ENCODE measurements around the gene SPSB1.

Gene SPSB1

DNA sequence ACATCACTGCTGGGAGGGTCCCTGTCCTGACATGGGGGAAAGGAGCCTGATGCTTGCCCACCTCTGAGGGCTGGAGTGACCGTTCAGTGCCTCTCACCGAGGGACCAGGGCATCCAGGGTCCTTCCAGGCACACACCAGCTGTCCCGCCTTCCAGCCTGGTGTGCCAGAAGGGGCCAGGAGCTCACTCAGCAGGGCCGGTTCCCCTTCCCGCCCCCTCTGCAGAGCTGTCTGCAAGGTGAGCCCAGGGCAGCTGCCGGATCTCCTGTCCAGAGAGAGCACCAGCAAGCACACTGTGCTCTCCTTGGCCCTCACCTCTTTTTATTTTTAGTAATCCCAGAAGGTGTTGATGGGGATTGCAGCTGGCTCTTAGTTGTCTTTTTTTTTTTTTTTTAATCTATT, 41.2 kb upstream of the SPSB1 start:
- no peak overlapping the region for H3K4me3 ChIP-seq (ENCODE audit: low read length)
- DNase-seq (ENCODE audit: low read depth) = no peak
- TF ChIP-seq, protein P1, sequence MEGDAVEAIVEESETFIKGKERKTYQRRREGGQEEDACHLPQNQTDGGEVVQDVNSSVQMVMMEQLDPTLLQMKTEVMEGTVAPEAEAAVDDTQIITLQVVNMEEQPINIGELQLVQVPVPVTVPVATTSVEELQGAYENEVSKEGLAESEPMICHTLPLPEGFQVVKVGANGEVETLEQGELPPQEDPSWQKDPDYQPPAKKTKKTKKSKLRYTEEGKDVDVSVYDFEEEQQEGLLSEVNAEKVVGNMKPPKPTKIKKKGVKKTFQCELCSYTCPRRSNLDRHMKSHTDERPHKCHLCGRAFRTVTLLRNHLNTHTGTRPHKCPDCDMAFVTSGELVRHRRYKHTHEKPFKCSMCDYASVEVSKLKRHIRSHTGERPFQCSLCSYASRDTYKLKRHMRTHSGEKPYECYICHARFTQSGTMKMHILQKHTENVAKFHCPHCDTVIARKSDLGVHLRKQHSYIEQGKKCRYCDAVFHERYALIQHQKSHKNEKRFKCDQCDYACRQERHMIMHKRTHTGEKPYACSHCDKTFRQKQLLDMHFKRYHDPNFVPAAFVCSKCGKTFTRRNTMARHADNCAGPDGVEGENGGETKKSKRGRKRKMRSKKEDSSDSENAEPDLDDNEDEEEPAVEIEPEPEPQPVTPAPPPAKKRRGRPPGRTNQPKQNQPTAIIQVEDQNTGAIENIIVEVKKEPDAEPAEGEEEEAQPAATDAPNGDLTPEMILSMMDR (conservative IDR thresholded peaks at IDR 0.05; ENCODE audit: low read depth, low read length) = no peak

DNA sequence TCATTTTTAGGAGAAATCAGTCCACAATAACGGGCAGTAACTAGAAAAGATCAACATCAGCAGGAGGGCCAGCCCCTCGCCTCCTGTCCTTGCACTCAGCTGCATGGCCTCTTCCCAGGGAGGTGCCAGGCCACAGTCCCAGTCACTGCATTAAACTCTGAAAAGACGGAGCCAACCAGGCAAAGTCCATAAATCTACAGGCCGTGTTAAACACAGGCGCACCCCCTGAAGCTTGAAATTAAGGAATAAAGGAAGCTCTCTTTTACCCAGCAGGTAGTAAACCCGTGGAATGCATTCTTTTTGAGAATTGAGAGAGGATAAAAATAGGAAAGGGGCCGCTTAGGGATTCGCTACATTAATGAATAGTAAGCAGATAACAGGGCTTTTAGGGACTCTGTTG, 39.7 kb upstream of the SPSB1 start:
- DNase-seq (ENCODE audit: low read depth) = no peak
- no peak overlapping the region for H3K4me3 ChIP-seq (ENCODE audit: low read length)
- TF ChIP-seq, protein P1 (conservative IDR thresholded peaks at IDR 0.05; ENCODE audit: low read depth, low read length) = no peak

DNA sequence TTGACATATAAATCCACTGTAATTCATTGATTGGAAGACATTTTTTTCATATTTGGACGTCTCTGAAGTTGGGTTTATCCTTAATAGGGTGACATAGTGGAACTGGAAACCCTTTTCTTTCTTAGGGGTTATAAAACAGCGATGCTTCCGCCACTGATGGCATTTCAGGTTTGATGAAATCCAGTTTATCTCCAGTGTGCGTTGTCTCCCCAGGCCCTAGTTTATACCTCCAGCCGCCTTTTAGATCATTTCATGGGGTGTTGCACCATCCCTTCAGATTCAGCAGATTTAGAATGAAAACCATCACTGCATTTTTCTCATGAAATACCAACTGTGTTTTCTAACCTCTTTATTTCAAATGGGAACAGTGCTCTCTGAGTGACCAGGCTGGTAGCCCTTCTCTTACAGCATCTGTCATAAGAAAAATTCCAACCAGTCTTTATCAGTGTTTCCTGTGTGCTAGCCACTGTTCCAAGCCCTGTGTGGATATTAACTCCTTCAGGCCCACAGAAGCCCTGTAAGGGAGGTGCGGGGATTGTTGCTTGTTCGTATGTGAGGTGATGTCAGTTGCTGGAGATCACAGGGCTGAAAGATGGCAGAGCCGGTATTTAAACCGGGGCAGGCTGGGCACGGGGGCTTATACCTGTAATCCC, 39.1 kb upstream of the SPSB1 start:
- no peak for DNase-seq (ENCODE audit: low read depth)
- TF ChIP-seq, protein P1 (conservative IDR thresholded peaks at IDR 0.05; ENCODE audit: low read depth, low read length) = no peak
- H3K4me3 ChIP-seq (ENCODE audit: low read length) = no peak overlapping the region

GRCh38 chr1:9256332-9256731, 36.4 kb upstream of the SPSB1 start:
- H3K4me3 ChIP-seq (ENCODE audit: low read length) = no peak overlapping the region
- no peak for DNase-seq (ENCODE audit: low read depth)
- TF ChIP-seq, protein P1 (conservative IDR thresholded peaks at IDR 0.05; ENCODE audit: low read depth, low read length) = no peak

- no peak overlapping the region for H3K4me3 ChIP-seq (ENCODE audit: low read length)
- no peak for DNase-seq (ENCODE audit: low read depth)
- TF ChIP-seq, protein P1 (conservative IDR thresholded peaks at IDR 0.05; ENCODE audit: low read depth, low read length) = no peak
Observed at GRCh38 chr1:9257851-9258250, 34.8 kb upstream of the SPSB1 start.

GRCh38 chr1:9258629-9259028, 34.1 kb upstream of the SPSB1 start:
- TF ChIP-seq, protein P1 (conservative IDR thresholded peaks at IDR 0.05; ENCODE audit: low read depth, low read length) = no peak
- no peak overlapping the region for H3K4me3 ChIP-seq (ENCODE audit: low read length)
- no peak for DNase-seq (ENCODE audit: low read depth)

- no peak overlapping the region for H3K4me3 ChIP-seq (ENCODE audit: low read length)
- no peak for DNase-seq (ENCODE audit: low read depth)
- TF ChIP-seq, protein P1 (conservative IDR thresholded peaks at IDR 0.05; ENCODE audit: low read depth, low read length) = no peak
Observed at GRCh38 chr1:9260059-9260766, 32.5 kb upstream of the SPSB1 start.
